MM.1S (cell line): ENCODE data around the gene UBE2E1.

Experiments
- DNase-seq: peaks from one replicate; pipeline ENCODE4 v3.0.0-alpha.2; 2015
- H2AFZ ChIP-seq: fragments of 300-600 bp; sonication (generic); 2 replicates; pipeline ENCODE4 v1.6.0; 2016; ENCODE audit warnings: antibody characterized with exemption, low read length
- H3F3A ChIP-seq: fragments of 300-600 bp; sonication (generic); 2 replicates; pipeline ENCODE4 v1.6.1; 2016; ENCODE audit warnings: mild to moderate bottlenecking, antibody characterized with exemption, low read length, moderate library complexity, mixed read lengths; ENCODE audit not compliant: insufficient read depth
- H3K27ac ChIP-seq: fragments of 300-600 bp; sonication (generic); 2 replicates; pipeline ENCODE4 v1.5.1; 2016; ENCODE audit warnings: mild to moderate bottlenecking, low read length
- H3K27me3 ChIP-seq: fragments of 300-600 bp; sonication (generic); replicated peaks from 2 replicates; pipeline ENCODE4 v1.6.0; 2016; ENCODE audit warnings: low read length; ENCODE audit not compliant: insufficient read depth
- H3K36me3 ChIP-seq: fragments of 300-600 bp; sonication (generic); replicated peaks from 2 replicates; pipeline ENCODE4 v1.6.1; 2016; ENCODE audit warnings: mild to moderate bottlenecking, low read length, mixed read lengths; ENCODE audit not compliant: insufficient read depth
- H3K4me1 ChIP-seq: fragments of 300-600 bp; sonication (generic); 2 replicates; pipeline ENCODE4 v1.6.1; 2016; ENCODE audit warnings: low read length, mixed read lengths
- H3K4me2 ChIP-seq: fragments of 300-600 bp; sonication (generic); 2 replicates; pipeline ENCODE4 v1.6.0; 2016; ENCODE audit warnings: low read depth, low read length
- H3K4me3 ChIP-seq: fragments of 300-600 bp; sonication (generic); 2 replicates; pipeline ENCODE4 v1.5.1; 2016; ENCODE audit warnings: low read length, mixed read lengths
- H3K79me2 ChIP-seq: fragments of 300-600 bp; sonication (generic); 2 replicates; pipeline ENCODE4 v1.6.1; 2016; ENCODE audit warnings: mixed run types, low read length, mixed read lengths
- H3K9ac ChIP-seq: fragments of 300-600 bp; sonication (generic); 2 replicates; pipeline ENCODE4 v1.6.1; 2016; ENCODE audit warnings: low read length, mixed read lengths
- H3K9me2 ChIP-seq: fragments of 300-600 bp; sonication (generic); replicated peaks from 2 replicates; pipeline ENCODE4 v1.6.1; 2016; ENCODE audit warnings: mild to moderate bottlenecking, low read length, mixed read lengths; ENCODE audit not compliant: insufficient read depth
- H3K9me3 ChIP-seq: fragments of 300-600 bp; sonication (generic); replicated peaks from 2 replicates; pipeline ENCODE4 v1.6.1; 2016; ENCODE audit warnings: mild to moderate bottlenecking, low read length, mixed read lengths; ENCODE audit not compliant: insufficient read depth
- H4K20me1 ChIP-seq: fragments of 300-600 bp; sonication (generic); 2 replicates; pipeline ENCODE4 v1.6.1; 2016; ENCODE audit warnings: mild to moderate bottlenecking, low read length, moderate library complexity, mixed read lengths; ENCODE audit not compliant: insufficient read depth
- EZH2 ChIP-seq: fragments of 300-600 bp; sonication (generic); optimal IDR thresholded peaks from 2 replicates; pipeline ENCODE3; 2017; ENCODE audit warnings: low read depth, mild to moderate bottlenecking, antibody characterized with exemption, low read length, mixed read lengths
- EZH2phosphoT487 ChIP-seq: fragments of 300-600 bp; sonication (generic); IDR thresholded peaks from 2 replicates; pipeline ENCODE4 v1.6.1; 2018; ENCODE audit warnings: antibody characterized with exemption, low read length
- TF ChIP-seq, protein P1 (sequence below): fragments of 300-600 bp; sonication (generic); IDR thresholded peaks from 2 replicates; pipeline ENCODE4 v1.5.1; 2016; ENCODE audit warnings: antibody characterized with exemption, low read length, mixed read lengths

UBE2E1 gene

GRCh38 chr3:23931597-23931996 lies 125.8 kb downstream of the UBE2E1 start:
- TF ChIP-seq EZH2 (no peak), EZH2phosphoT487 (no peak)
- TF ChIP-seq, protein P1, sequence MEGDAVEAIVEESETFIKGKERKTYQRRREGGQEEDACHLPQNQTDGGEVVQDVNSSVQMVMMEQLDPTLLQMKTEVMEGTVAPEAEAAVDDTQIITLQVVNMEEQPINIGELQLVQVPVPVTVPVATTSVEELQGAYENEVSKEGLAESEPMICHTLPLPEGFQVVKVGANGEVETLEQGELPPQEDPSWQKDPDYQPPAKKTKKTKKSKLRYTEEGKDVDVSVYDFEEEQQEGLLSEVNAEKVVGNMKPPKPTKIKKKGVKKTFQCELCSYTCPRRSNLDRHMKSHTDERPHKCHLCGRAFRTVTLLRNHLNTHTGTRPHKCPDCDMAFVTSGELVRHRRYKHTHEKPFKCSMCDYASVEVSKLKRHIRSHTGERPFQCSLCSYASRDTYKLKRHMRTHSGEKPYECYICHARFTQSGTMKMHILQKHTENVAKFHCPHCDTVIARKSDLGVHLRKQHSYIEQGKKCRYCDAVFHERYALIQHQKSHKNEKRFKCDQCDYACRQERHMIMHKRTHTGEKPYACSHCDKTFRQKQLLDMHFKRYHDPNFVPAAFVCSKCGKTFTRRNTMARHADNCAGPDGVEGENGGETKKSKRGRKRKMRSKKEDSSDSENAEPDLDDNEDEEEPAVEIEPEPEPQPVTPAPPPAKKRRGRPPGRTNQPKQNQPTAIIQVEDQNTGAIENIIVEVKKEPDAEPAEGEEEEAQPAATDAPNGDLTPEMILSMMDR = no peak
- no peak for DNase-seq
- Histone ChIP-seq H4K20me1 (no peaks in the 10 kb centered on the region), H3K9ac (no peak overlapping the region), H3F3A (no peaks in the 10 kb centered on the region), H3K9me3 (no peaks in the 10 kb centered on the region), H3K27me3 (no peaks in the 10 kb centered on the region), H3K79me2 (no peaks in the 10 kb centered on the region), H3K4me2 (no peak overlapping the region; the same call in 1 of the 2 replicates), H2AFZ (peak overlapping the region; percentile 19; the same call in 1 of the 2 replicates), H3K9me2 (no peaks in the 10 kb centered on the region), H3K27ac (no peak overlapping the region), H3K4me3 (no peak overlapping the region), H3K4me1 (no peaks in the 10 kb centered on the region), H3K36me3 (no peaks in the 10 kb centered on the region)

GRCh38 chr3:23932571-23932970 lies 126.8 kb downstream of the UBE2E1 start:
- no peaks in the 10 kb centered on the region for H3K9me3 ChIP-seq
- no peaks in the 10 kb centered on the region for H3K4me1 ChIP-seq
- no peak overlapping the region for H3K4me2 ChIP-seq
- no peak overlapping the region for H3K4me3 ChIP-seq
- no peaks in the 10 kb centered on the region for H3K36me3 ChIP-seq
- no peaks in the 10 kb centered on the region for H3K79me2 ChIP-seq
- H4K20me1 ChIP-seq = no peaks in the 10 kb centered on the region
- DNase-seq = no peak
- no peak overlapping the region for H3K9ac ChIP-seq
- H3K27ac ChIP-seq = no peak overlapping the region
- no peaks in the 10 kb centered on the region for H3F3A ChIP-seq
- H2AFZ ChIP-seq = no peak overlapping the region
- no peaks in the 10 kb centered on the region for H3K27me3 ChIP-seq
- TF ChIP-seq EZH2 (no peak), EZH2phosphoT487 (no peak)
- TF ChIP-seq, protein P1 = no peak
- no peaks in the 10 kb centered on the region for H3K9me2 ChIP-seq

GRCh38 chr3:23934253-23934652 lies 128.5 kb downstream of the UBE2E1 start:
- H3K27me3 ChIP-seq = no peaks in the 10 kb centered on the region
- TF ChIP-seq EZH2phosphoT487 = no peak
- no peak for TF ChIP-seq EZH2
- no peak overlapping the region for H3K9ac ChIP-seq
- H3K36me3 ChIP-seq = no peaks in the 10 kb centered on the region
- no peak overlapping the region for H3K4me2 ChIP-seq
- no peak overlapping the region for H2AFZ ChIP-seq
- no peaks in the 10 kb centered on the region for H3K4me1 ChIP-seq
- H3F3A ChIP-seq = no peaks in the 10 kb centered on the region
- no peak overlapping the region for H3K4me3 ChIP-seq
- H3K79me2 ChIP-seq = no peaks in the 10 kb centered on the region
- H4K20me1 ChIP-seq = no peaks in the 10 kb centered on the region
- no peak overlapping the region for H3K27ac ChIP-seq
- H3K9me3 ChIP-seq = no peaks in the 10 kb centered on the region
- H3K9me2 ChIP-seq = no peaks in the 10 kb centered on the region
- no peak for DNase-seq

DNA sequence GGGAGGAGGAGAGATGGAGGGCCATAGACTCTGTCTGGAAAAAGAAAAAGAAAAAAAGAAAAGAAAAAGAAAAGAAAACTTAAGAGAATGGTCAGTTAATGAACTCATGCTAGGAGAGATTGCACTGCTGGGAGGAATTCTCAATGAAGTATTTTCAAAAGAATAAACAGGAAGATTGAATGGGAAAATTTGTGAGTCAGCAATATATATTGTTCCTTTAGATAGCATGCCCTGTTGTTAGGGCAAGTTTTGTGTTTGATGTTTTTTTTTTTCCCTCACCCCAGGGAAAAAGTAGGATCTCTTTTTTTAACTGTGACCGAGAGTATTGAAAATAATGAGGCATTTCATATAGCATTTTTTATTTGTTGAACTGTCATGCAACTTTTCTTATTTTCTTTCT lies 131.5 kb downstream of the UBE2E1 start:
- Histone ChIP-seq H3K27me3 (no peaks in the 10 kb centered on the region), H3K9ac (no peak overlapping the region), H3K36me3 (no peaks in the 10 kb centered on the region), H3F3A (no peaks in the 10 kb centered on the region), H3K9me3 (no peaks in the 10 kb centered on the region), H3K4me3 (no peak overlapping the region), H3K27ac (no peak overlapping the region), H3K79me2 (no peaks in the 10 kb centered on the region), H4K20me1 (no peaks in the 10 kb centered on the region), H2AFZ (no peak overlapping the region), H3K9me2 (no peaks in the 10 kb centered on the region), H3K4me1 (no peaks in the 10 kb centered on the region), H3K4me2 (no peak overlapping the region)
- TF ChIP-seq EZH2phosphoT487 (no peak), EZH2 (no peak)
- TF ChIP-seq, protein P1 = no peak
- no peak for DNase-seq
